Osteoblast (primary cell): Measurements from ENCODE around the gene PCNP. TPM values are rescaled to one million over a fixed set of nuclear protein-coding genes. Genes with fewer than 3 reads are reported as not detected.

Experiments
- DNase-seq: peaks from one replicate; pipeline ENCODE4 v3.0.0; 2011; ENCODE audit warnings: low spot score, mixed read lengths; ENCODE audit not compliant: insufficient read length; ENCODE audit errors: missing footprints
- H2AFZ ChIP-seq: 2 replicates; pipeline ENCODE4 v1.6.0; 2011; ENCODE audit warnings: mild to moderate bottlenecking, low read length
- H3K27ac ChIP-seq: 2 replicates; pipeline ENCODE4 v1.5.1; 2011; ENCODE audit warnings: mild to moderate bottlenecking, low read depth, low read length, moderate library complexity
- H3K27me3 ChIP-seq: 2 replicates; pipeline ENCODE4 v1.6.0; 2012; ENCODE audit warnings: mild to moderate bottlenecking, control low read depth, inconsistent platforms, low read length, moderate library complexity; ENCODE audit not compliant: insufficient read depth
- H3K36me3 ChIP-seq: 2 replicates; pipeline ENCODE4 v1.5.1; 2011; ENCODE audit warnings: mild to moderate bottlenecking, low read length, control low read depth, moderate library complexity; ENCODE audit not compliant: insufficient read depth
- H3K4me1 ChIP-seq: 2 replicates; pipeline ENCODE4 v1.5.1; 2011; ENCODE audit warnings: mild to moderate bottlenecking, low read length, control low read depth, moderate library complexity; ENCODE audit not compliant: insufficient read depth
- H3K4me2 ChIP-seq: 2 replicates; pipeline ENCODE4 v1.6.0; 2011; ENCODE audit warnings: mild to moderate bottlenecking, low read length; ENCODE audit not compliant: insufficient read depth
- H3K4me3 ChIP-seq: fragments of 200-600 bp; sonication (generic); 3 replicates; pipeline ENCODE4 v1.5.1; 2012; ENCODE audit warnings: mild to moderate bottlenecking, low read length, inconsistent platforms; ENCODE audit not compliant: insufficient read depth
- H3K79me2 ChIP-seq: 2 replicates; pipeline ENCODE4 v1.6.0; 2012; ENCODE audit warnings: mild to moderate bottlenecking, low read length, control low read depth, inconsistent platforms; ENCODE audit not compliant: insufficient read depth
- H3K9me3 ChIP-seq: 2 replicates; pipeline ENCODE4 v1.5.1; 2011; ENCODE audit warnings: low read depth, low read length, control low read depth
- H4K20me1 ChIP-seq: 2 replicates; pipeline ENCODE4 v1.6.0; 2012; ENCODE audit warnings: mild to moderate bottlenecking, low read length, control low read depth; ENCODE audit not compliant: insufficient read depth
- total RNA-seq: library from RNA; depleted of rRNA; stranded (reverse); fragments of >200 nt; gene quantifications from 2 replicates; pipeline ENCODE4 v1.2.3, GENCODE V29; 2012
- TF ChIP-seq, protein P1 (sequence below): IDR thresholded peaks from 2 replicates; pipeline ENCODE4 v1.5.1; 2011; ENCODE audit warnings: mild to moderate bottlenecking, low read depth, low read length, moderate library complexity; ENCODE audit errors: extremely low read depth

PCNP gene
- total RNA-seq, 1 donor = 92.6 TPM

GRCh38 chr3:101615525-101615924, 41.5 kb downstream of the PCNP start:
- Histone ChIP-seq H3K27ac (no peak overlapping the region), H3K36me3 (no peaks in the 10 kb centered on the region), H3K9me3 (no peaks in the 10 kb centered on the region), H3K4me2 (no peak overlapping the region), H3K4me3 (no peak overlapping the region), H2AFZ (no peak overlapping the region), H3K27me3 (no peaks in the 10 kb centered on the region), H3K79me2 (no peaks in the 10 kb centered on the region), H3K4me1 (no peaks in the 10 kb centered on the region), H4K20me1 (no peaks in the 10 kb centered on the region)
- TF ChIP-seq, protein P1, sequence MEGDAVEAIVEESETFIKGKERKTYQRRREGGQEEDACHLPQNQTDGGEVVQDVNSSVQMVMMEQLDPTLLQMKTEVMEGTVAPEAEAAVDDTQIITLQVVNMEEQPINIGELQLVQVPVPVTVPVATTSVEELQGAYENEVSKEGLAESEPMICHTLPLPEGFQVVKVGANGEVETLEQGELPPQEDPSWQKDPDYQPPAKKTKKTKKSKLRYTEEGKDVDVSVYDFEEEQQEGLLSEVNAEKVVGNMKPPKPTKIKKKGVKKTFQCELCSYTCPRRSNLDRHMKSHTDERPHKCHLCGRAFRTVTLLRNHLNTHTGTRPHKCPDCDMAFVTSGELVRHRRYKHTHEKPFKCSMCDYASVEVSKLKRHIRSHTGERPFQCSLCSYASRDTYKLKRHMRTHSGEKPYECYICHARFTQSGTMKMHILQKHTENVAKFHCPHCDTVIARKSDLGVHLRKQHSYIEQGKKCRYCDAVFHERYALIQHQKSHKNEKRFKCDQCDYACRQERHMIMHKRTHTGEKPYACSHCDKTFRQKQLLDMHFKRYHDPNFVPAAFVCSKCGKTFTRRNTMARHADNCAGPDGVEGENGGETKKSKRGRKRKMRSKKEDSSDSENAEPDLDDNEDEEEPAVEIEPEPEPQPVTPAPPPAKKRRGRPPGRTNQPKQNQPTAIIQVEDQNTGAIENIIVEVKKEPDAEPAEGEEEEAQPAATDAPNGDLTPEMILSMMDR = no peak
- DNase-seq = no peak

DNA sequence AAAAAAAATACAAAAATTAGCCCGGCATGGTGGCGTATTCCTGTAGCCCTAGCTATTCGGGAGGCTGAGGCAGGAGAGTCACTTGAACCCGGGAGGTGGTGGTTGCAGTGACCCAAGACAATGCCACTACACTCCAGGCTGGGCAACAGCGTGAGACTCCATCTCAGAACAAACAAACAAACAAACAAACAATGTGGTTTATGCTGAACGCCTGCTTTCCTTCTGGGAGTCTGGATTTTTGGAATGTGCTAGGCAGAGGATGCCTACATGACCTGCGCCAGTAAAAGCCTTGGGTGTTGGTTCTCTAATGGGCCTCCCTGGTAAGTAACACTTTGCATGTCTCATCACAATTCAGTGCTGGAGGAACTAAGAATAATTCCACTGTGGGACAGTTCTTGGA, 43.5 kb downstream of the PCNP start:
- Histone ChIP-seq H3K27ac (no peak overlapping the region), H3K27me3 (no peaks in the 10 kb centered on the region), H3K4me3 (no peak overlapping the region), H4K20me1 (no peaks in the 10 kb centered on the region), H3K9me3 (no peaks in the 10 kb centered on the region), H3K4me1 (no peaks in the 10 kb centered on the region), H3K79me2 (no peaks in the 10 kb centered on the region), H2AFZ (no peak overlapping the region), H3K36me3 (no peaks in the 10 kb centered on the region), H3K4me2 (no peak overlapping the region)
- TF ChIP-seq, protein P1 = no peak
- no peak for DNase-seq

GRCh38 chr3:101618726-101619125, 44.7 kb downstream of the PCNP start:
- DNase-seq = peak; percentile 53
- H4K20me1 ChIP-seq = no peaks in the 10 kb centered on the region
- H3K36me3 ChIP-seq = no peaks in the 10 kb centered on the region
- H3K79me2 ChIP-seq = no peaks in the 10 kb centered on the region
- H2AFZ ChIP-seq = no peak overlapping the region
- H3K4me1 ChIP-seq = no peaks in the 10 kb centered on the region
- H3K9me3 ChIP-seq = no peaks in the 10 kb centered on the region
- TF ChIP-seq, protein P1 = no peak
- H3K4me3 ChIP-seq = no peak overlapping the region
- H3K4me2 ChIP-seq = no peak overlapping the region
- H3K27me3 ChIP-seq = no peaks in the 10 kb centered on the region
- no peak overlapping the region for H3K27ac ChIP-seq

GRCh38 chr3:101619734-101620133, 45.8 kb downstream of the PCNP start:
- no peak overlapping the region for H3K4me3 ChIP-seq
- H3K79me2 ChIP-seq = no peaks in the 10 kb centered on the region
- no peak for DNase-seq
- H2AFZ ChIP-seq = no peak overlapping the region
- H3K9me3 ChIP-seq = no peaks in the 10 kb centered on the region
- H3K27ac ChIP-seq = no peak overlapping the region
- no peaks in the 10 kb centered on the region for H3K36me3 ChIP-seq
- H3K4me2 ChIP-seq = no peak overlapping the region
- no peaks in the 10 kb centered on the region for H4K20me1 ChIP-seq
- no peaks in the 10 kb centered on the region for H3K27me3 ChIP-seq
- TF ChIP-seq, protein P1 = no peak
- H3K4me1 ChIP-seq = no peaks in the 10 kb centered on the region
